Measurements from ENCODE around the gene ZFAND2B. TPM values are rescaled to one million over a fixed set of nuclear protein-coding genes. Genes with fewer than 3 reads are reported as not detected.

The ZFAND2B gene
- total RNA-seq, 1 experiment from 2014 or later: 47.5 TPM

DNA sequence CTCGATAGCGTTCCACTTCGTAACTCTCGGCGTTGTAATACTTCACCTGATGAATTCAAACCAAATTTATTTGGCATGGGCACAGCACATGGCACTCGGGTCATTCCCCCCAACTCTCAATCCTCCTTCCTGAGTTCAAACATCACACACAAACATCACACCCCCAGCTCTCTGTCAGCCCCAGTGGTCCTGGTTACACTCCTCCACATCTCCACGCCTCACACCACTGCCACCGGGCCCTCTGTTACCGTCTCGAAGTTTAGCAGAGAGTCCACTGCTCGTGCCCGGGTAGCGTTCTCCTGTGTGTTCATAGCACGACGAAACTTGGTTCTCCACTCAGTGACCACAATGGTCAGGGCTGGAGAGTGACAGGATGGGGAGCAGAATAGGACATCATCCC, 7.6 kb downstream of the ZFAND2B start:
- Histone ChIP-seq H3K4me3 (ENCODE audit: low read length) (no peak overlapping the region), H3K79me2 (ENCODE audit: low read length) (peaks cover 8% of the 10 kb centered on the region; the same call in 1 of the 2 replicates), H3K4me1 (ENCODE audit: insufficient read depth, low read length) (peaks cover 16% of the 10 kb centered on the region), H3K4me2 (ENCODE audit: low read length) (no peak overlapping the region), H3K9ac (ENCODE audit: low read length) (no peak overlapping the region), H4K20me1 (ENCODE audit: low read length) (no peaks in the 10 kb centered on the region), H2AFZ (ENCODE audit: low read length) (no peak overlapping the region), H3K36me3 (ENCODE audit: low read depth, low read length) (peaks cover 4% of the 10 kb centered on the region), H3F3A (ENCODE audit: low read length, unreplicated experiment) (peaks cover 3% of the 10 kb centered on the region), H3K27me3 (ENCODE audit: low read length) (no peaks in the 10 kb centered on the region), H3K27ac (ENCODE audit: low read length) (no peak overlapping the region), H3K9me3 (ENCODE audit: low read length) (no peaks in the 10 kb centered on the region), H3K9me2 (replicated peaks; ENCODE audit: low read length) (no peaks in the 10 kb centered on the region)
- TF ChIP-seq EZH2 (IDR thresholded peaks at IDR 0.05; ENCODE audit: low read length, unreplicated experiment): no peak
- no peak for TF ChIP-seq EZH2phosphoT487 (IDR thresholded peaks at IDR 0.05; ENCODE audit: borderline replicate concordance, low read length)
- TF ChIP-seq CTCF (conservative IDR thresholded peaks at IDR 0.05; ENCODE audit: low read depth, low read length): no peak
- DNase-seq (no peak), ATAC-seq (no peak)
- BruUV-seq (replicated peaks): no TSS peak
- intact Hi-C loops (cut with micrococcal nuclease): no loop called here
- ChIA-PET POLR2A (ENCODE audit: unreplicated experiment) (no interaction called here), CTCF (no interaction called here)

GRCh38 chr2:219214786-219215185, 8.2 kb downstream of the ZFAND2B start:
- Histone ChIP-seq H3K9ac (ENCODE audit: low read length) (no peak overlapping the region), H3F3A (ENCODE audit: low read length, unreplicated experiment) (peaks cover 3% of the 10 kb centered on the region), H3K79me2 (ENCODE audit: low read length) (peaks cover 8% of the 10 kb centered on the region; the same call in 1 of the 2 replicates), H3K9me2 (replicated peaks; ENCODE audit: low read length) (no peaks in the 10 kb centered on the region), H3K27ac (ENCODE audit: low read length) (no peak overlapping the region), H3K36me3 (ENCODE audit: low read depth, low read length) (peaks cover 4% of the 10 kb centered on the region), H3K27me3 (ENCODE audit: low read length) (no peaks in the 10 kb centered on the region), H3K4me2 (ENCODE audit: low read length) (no peak overlapping the region), H3K4me3 (ENCODE audit: low read length) (no peak overlapping the region), H3K4me1 (ENCODE audit: insufficient read depth, low read length) (peaks cover 19% of the 10 kb centered on the region), H4K20me1 (ENCODE audit: low read length) (no peaks in the 10 kb centered on the region), H2AFZ (ENCODE audit: low read length) (no peak overlapping the region), H3K9me3 (ENCODE audit: low read length) (no peaks in the 10 kb centered on the region)
- ChIA-PET CTCF (no interaction called here), POLR2A (ENCODE audit: unreplicated experiment) (no interaction called here)
- TF ChIP-seq EZH2phosphoT487 (IDR thresholded peaks at IDR 0.05; ENCODE audit: borderline replicate concordance, low read length): no peak
- TF ChIP-seq EZH2 (IDR thresholded peaks at IDR 0.05; ENCODE audit: low read length, unreplicated experiment): no peak
- TF ChIP-seq CTCF (conservative IDR thresholded peaks at IDR 0.05; ENCODE audit: low read depth, low read length): no peak
- DNase-seq (no peak), ATAC-seq (no peak)
- intact Hi-C loops (cut with micrococcal nuclease): no loop called here
- BruUV-seq (replicated peaks): no TSS peak

DNA sequence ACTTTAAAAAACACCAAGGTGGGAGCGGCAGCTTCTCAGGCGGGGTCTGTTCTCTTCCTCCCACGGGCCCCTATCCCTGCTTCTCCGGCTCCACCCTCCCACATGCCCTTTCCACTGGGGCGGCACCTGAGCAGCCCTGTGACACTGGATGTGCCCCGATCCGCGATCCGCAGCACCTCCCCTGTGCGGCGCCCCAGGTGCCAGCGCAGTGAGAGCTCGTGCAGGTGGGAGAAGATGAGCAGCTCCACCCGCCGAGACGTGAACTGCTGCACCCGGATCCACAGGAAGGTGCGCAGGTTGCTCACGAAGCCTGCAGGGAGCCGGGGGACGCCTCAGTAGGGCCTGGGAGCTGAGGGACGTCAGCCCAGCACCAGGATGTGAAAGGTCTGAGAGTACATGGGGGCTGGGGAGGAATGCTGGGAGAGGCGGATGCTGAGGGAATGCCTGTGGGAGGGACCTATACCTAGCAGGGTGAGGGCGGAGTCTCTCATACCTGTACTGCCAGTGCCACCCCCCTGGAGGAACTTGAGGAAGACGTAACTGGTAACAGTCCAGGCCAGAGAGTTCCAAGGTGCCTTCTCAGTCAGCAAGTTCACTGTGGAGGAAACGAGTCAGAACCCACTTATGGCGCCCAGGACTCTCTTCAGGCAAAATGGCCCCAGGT, 9.4 kb downstream of the ZFAND2B start:
- H4K20me1 ChIP-seq (ENCODE audit: low read length): no peaks in the 10 kb centered on the region
- intact Hi-C loops (cut with micrococcal nuclease): no loop called here
- H2AFZ ChIP-seq (ENCODE audit: low read length): no peak overlapping the region
- no peak overlapping the region for H3K4me2 ChIP-seq (ENCODE audit: low read length)
- POLR2A ChIA-PET (ENCODE audit: unreplicated experiment): no interaction called here
- TF ChIP-seq EZH2phosphoT487 (IDR thresholded peaks at IDR 0.05; ENCODE audit: borderline replicate concordance, low read length): no peak
- no peak for TF ChIP-seq EZH2 (IDR thresholded peaks at IDR 0.05; ENCODE audit: low read length, unreplicated experiment)
- no peak for TF ChIP-seq CTCF (conservative IDR thresholded peaks at IDR 0.05; ENCODE audit: low read depth, low read length)
- peaks cover 6% of the 10 kb centered on the region for H3K36me3 ChIP-seq (ENCODE audit: low read depth, low read length)
- H3K27ac ChIP-seq (ENCODE audit: low read length): no peak overlapping the region
- H3K9ac ChIP-seq (ENCODE audit: low read length): no peak overlapping the region
- peaks cover 19% of the 10 kb centered on the region for H3K4me1 ChIP-seq (ENCODE audit: insufficient read depth, low read length)
- no peaks in the 10 kb centered on the region for H3K27me3 ChIP-seq (ENCODE audit: low read length)
- peaks cover 8% of the 10 kb centered on the region; the same call in 1 of the 2 replicates for H3K79me2 ChIP-seq (ENCODE audit: low read length)
- no TSS peak for BruUV-seq (replicated peaks)
- no peak overlapping the region for H3K4me3 ChIP-seq (ENCODE audit: low read length)
- peaks cover 3% of the 10 kb centered on the region for H3F3A ChIP-seq (ENCODE audit: low read length, unreplicated experiment)
- H3K9me2 ChIP-seq (replicated peaks; ENCODE audit: low read length): no peaks in the 10 kb centered on the region
- no peak for ATAC-seq
- CTCF ChIA-PET: no interaction called here
- no peaks in the 10 kb centered on the region for H3K9me3 ChIP-seq (ENCODE audit: low read length)
- DNase-seq: no peak
